SK-N-MC (cell line): ENCODE results near the gene RAD23B.

Experiments
- DNase-seq: peaks from one replicate; pipeline ENCODE4 v3.0.0-alpha.2; 2011; ENCODE audit warnings: low read depth, low spot score
- H3K27ac ChIP-seq: fragments of 200-600 bp; sonication (generic); 2 replicates; pipeline ENCODE4 v1.5.1; 2016; ENCODE audit warnings: mixed run types
- H3K36me3 ChIP-seq: fragments of 200-600 bp; sonication (generic); 2 replicates; pipeline ENCODE4 v1.6.1; 2017; ENCODE audit warnings: antibody characterized with exemption, low read length, mixed read lengths; ENCODE audit not compliant: insufficient read depth
- H3K4me3 ChIP-seq: fragments of 200-600 bp; sonication (generic); 2 replicates; pipeline ENCODE4 v1.5.1; 2016
- H3K9ac ChIP-seq: fragments of 200-600 bp; sonication (generic); 2 replicates; pipeline ENCODE4 v1.8.0; 2017; ENCODE audit warnings: mixed run types, mixed read lengths; ENCODE audit not compliant: insufficient read length
- H3K9me3 ChIP-seq: fragments of 200-600 bp; sonication (generic); 2 replicates; pipeline ENCODE4 v1.6.1; 2017; ENCODE audit warnings: low read depth, mild to moderate bottlenecking, antibody characterized with exemption, low read length, moderate library complexity, mixed read lengths
- EZH2 ChIP-seq: fragments of 200-600 bp; sonication (generic); IDR thresholded peaks from one replicate; pipeline ENCODE4 v1.6.1; 2017; ENCODE audit warnings: antibody characterized with exemption
- FOXP2 ChIP-seq: optimal IDR thresholded peaks from 2 replicates; pipeline ENCODE3; 2011; ENCODE audit warnings: mild to moderate bottlenecking, moderate library complexity; ENCODE audit not compliant: insufficient read depth; ENCODE audit errors: extremely low read length, control extremely low read depth
- POLR2AphosphoS5 ChIP-seq: IDR thresholded peaks from 2 replicates; pipeline ENCODE4 v1.6.1; 2012; ENCODE audit warnings: mild to moderate bottlenecking, low read depth, low read length, borderline replicate concordance

RAD23B gene

DNA sequence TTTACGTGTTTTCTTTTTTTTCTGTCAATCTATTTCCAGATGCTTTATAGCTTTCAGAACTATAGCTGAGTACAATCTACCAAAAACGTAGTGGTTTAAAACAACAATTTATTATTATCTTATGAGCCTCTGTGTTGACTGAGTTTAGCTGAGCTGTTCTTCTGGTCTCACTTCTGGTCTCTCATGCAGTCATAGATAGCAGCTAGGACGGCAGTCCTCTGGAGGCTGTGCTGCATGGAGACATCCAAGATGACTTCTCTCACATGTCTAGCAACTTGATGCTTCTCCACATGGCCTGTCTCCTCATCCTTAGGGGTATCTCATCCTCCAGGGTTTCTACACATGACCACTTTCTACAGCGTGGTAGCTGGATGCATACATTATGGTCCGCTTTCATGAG lies 22.0 kb upstream of the RAD23B start:
- Histone ChIP-seq H3K36me3 (no peaks in the 10 kb centered on the region), H3K9ac (no peak overlapping the region), H3K27ac (no peak overlapping the region), H3K9me3 (no peaks in the 10 kb centered on the region), H3K4me3 (no peak overlapping the region)
- DNase-seq: no peak
- no peak for TF ChIP-seq EZH2
- TF ChIP-seq POLR2AphosphoS5: no peak
- no peak for TF ChIP-seq FOXP2

DNA sequence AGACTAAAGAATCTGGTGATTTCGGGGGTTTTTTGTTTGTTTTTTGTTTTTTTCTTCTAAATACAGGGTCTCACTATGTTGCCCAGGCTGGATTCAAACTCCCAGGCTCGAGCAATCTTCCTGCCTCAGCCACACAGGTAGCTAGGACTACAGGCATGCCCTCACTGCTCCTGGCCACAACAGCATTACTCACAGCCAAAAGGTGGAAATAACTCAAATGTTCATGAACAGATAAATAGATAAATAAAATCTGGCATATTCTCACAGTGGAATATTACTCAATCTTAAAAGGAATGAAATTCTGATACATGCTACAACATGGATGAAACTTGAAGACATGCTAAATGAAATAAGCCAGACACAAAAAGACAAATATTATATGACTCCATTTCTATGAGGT lies 19.8 kb upstream of the RAD23B start:
- TF ChIP-seq EZH2 (no peak), POLR2AphosphoS5 (no peak), FOXP2 (no peak)
- H3K4me3 ChIP-seq: no peak overlapping the region
- no peak for DNase-seq
- no peaks in the 10 kb centered on the region for H3K9me3 ChIP-seq
- no peak overlapping the region for H3K27ac ChIP-seq
- H3K9ac ChIP-seq: no peak overlapping the region
- no peaks in the 10 kb centered on the region for H3K36me3 ChIP-seq

DNA sequence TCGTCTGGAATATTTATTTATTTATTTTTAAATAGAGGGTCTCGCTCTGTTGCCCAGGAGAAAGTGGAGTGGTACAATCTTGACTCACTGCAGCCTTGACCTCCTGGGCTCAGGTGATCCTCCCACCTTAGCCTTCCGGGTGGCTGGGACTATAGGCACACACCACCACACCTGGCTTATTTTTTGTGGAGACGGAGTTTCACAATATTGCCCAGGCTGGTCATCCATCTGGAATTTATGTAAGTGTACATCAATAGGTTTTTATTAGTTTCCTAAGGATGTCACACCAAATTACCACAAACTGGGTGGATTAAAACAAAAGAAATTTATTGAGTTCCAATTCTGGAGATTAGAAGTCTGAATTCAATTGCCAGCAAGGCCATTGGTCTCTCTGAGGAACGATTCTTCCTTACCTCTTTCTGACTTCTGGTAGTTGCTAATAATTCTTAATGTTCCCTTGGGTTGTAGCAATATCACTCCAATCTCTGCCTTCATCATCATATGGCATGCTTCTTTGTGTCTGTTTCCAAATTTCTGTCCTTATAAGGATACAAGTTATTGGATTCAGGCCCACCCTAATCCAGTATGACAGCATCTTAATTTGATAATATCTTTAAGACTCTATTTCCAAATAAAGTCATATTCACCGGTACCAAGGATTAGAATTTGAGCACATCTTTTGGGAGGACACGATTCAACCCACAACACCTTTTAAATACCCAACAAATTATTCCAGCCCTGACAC lies 16.3 kb upstream of the RAD23B start:
- no peaks in the 10 kb centered on the region for H3K9me3 ChIP-seq
- DNase-seq: no peak
- no peak overlapping the region for H3K4me3 ChIP-seq
- TF ChIP-seq POLR2AphosphoS5 (no peak), EZH2 (no peak), FOXP2 (no peak)
- no peaks in the 10 kb centered on the region for H3K36me3 ChIP-seq
- no peak overlapping the region for H3K9ac ChIP-seq
- no peak overlapping the region for H3K27ac ChIP-seq

DNA sequence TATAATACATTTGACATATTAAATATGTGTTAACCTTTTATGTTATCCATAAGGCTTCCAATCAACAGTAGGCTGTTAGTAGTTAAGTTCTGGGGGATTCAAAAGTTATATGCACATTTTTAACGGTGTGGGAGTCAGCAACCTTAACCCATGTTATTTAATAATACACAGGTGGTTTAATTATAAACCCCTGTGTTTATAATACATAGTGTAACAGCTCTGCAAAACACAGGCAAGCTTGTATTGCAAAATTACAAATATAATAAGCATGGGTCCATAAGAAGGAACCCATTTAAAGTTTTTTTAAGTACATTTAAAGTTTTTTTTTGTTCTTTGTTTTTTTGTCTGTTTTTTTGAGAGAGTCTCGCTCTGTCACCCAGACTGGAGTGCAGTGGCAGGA lies 14.5 kb upstream of the RAD23B start:
- TF ChIP-seq POLR2AphosphoS5 (no peak), FOXP2 (no peak), EZH2 (no peak)
- H3K9me3 ChIP-seq: no peaks in the 10 kb centered on the region
- no peak for DNase-seq
- no peak overlapping the region for H3K27ac ChIP-seq
- no peaks in the 10 kb centered on the region for H3K36me3 ChIP-seq
- H3K4me3 ChIP-seq: no peak overlapping the region
- no peak overlapping the region for H3K9ac ChIP-seq

DNA sequence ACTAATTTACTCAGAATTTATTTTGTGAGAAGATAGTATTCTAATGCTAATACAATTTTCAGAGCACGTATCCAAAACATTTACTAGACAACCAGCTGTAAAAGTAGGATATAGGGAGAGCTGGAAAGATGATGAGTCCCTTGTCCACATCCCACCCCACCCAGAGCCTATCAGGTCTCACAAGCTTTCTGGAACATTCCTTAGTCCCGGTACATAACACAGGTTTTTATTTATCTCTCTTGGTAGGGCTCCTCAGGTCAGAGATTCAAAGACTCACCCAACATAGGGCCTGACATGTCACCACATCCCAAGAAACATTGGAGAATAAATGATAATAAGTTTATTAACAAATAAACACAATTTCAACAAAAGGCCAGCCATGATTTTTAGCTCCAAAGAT lies 13.8 kb upstream of the RAD23B start:
- Histone ChIP-seq H3K36me3 (no peaks in the 10 kb centered on the region), H3K4me3 (no peak overlapping the region), H3K27ac (0 out of 2 replicates have a peak overlapping the region, but pooled peaks have one; percentile 22), H3K9ac (no peak overlapping the region), H3K9me3 (no peaks in the 10 kb centered on the region)
- TF ChIP-seq POLR2AphosphoS5: no peak
- no peak for TF ChIP-seq FOXP2
- DNase-seq: no peak

DNA sequence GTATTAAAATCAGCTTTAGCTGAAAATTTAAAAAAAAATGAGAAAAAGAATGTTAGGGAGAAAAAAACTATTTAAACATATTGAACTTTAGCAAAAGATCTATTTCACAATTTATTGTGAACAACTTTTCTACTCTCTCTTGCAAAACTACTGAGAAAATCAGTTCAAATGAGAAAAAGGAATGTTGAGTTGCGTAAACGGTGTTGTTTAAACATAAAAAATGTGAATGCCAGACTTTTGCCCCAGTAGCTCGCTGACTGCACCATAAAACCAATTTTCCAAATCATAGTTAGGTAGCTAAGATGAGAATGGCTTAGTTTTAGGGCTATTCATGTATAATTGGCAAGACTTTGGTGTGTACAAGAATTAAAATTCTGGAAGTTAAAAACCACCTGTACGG lies 13.4 kb upstream of the RAD23B start:
- no peak for DNase-seq

DNA sequence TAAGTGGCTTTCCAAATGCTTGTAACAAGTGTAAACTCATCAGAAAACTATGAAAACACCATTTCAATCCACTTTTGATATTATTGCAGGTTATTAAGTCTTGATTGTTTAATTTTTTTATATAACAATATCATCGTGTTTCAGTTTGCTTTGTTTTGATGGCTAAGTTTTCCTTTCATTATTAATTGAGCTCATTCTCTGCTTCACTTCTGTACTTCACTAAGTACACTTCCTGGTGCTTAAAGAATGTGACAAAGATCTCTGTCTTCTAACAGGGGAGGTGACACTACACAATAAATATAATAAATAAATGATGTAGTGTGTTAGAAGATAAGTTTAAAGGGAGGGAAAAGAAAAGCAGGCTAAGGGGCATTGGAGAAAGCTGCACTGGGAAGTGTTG lies 13.0 kb upstream of the RAD23B start:
- H3K9ac ChIP-seq: no peak overlapping the region
- H3K36me3 ChIP-seq: no peaks in the 10 kb centered on the region
- no peak for DNase-seq
- no peaks in the 10 kb centered on the region for H3K9me3 ChIP-seq
- no peak for TF ChIP-seq EZH2
- TF ChIP-seq FOXP2: no peak
- TF ChIP-seq POLR2AphosphoS5: no peak
- 0 out of 2 replicates have a peak overlapping the region, but pooled peaks have one; percentile 3 for H3K4me3 ChIP-seq
- H3K27ac ChIP-seq: peak overlapping the region; percentile 22; the same call in 1 of the 2 replicates

More for the DNA sequence above, 13.4 kb upstream of the RAD23B start:
- TF ChIP-seq POLR2AphosphoS5 (no peak), EZH2 (no peak), FOXP2 (no peak)
- Histone ChIP-seq H3K9me3 (no peaks in the 10 kb centered on the region), H3K27ac (peak overlapping the region; percentile 22; the same call in 1 of the 2 replicates), H3K36me3 (no peaks in the 10 kb centered on the region), H3K4me3 (0 out of 2 replicates have a peak overlapping the region, but pooled peaks have one; percentile 3), H3K9ac (no peak overlapping the region)

DNA sequence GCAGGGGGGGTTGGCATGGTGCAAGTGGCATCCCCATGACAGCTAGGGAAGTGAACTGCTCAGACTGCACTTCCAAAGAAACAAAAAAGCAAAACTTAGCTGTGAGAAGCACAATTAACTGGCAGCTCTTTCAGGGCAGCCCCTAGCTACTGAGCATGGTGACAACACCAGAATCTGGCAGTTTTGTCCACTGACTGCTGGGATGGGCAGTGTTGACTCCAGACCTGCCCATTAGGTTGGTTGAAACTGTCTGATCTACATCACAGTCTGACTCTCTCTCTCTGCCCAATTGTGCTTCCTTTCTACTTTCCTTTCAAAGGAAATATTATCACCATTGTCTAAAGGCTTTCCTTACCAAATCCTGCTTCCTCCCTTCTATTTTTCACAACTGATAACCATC lies 12.5 kb upstream of the RAD23B start:
- Histone ChIP-seq H3K27ac (no peak overlapping the region), H3K36me3 (no peaks in the 10 kb centered on the region), H3K9ac (no peak overlapping the region), H3K4me3 (no peak overlapping the region), H3K9me3 (no peaks in the 10 kb centered on the region)
- TF ChIP-seq FOXP2 (no peak), EZH2 (no peak), POLR2AphosphoS5 (no peak)
- DNase-seq: no peak

DNA sequence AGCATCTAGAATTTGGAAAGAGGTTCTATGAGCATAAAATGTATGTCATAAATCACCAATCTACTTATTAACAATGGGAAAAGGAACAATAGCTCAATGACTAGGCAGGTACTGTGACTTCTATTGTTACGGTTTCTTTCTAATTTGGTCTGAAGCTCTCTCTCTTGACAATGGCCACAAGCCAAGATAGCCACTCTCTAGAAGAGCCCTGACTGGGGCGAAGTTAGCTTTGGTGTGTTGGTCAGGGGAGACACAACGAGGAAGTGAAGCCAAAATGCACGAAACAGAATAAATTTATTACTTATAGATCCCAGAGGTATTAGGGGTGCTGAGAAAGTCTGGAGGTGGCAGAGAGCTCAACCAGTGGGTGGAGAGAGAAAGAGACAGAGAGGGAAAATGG lies 9.4 kb upstream of the RAD23B start:
- H3K9ac ChIP-seq: no peak overlapping the region
- no peak overlapping the region for H3K4me3 ChIP-seq
- H3K27ac ChIP-seq: no peak overlapping the region
- H3K9me3 ChIP-seq: no peaks in the 10 kb centered on the region
- DNase-seq: no peak
- TF ChIP-seq POLR2AphosphoS5: no peak
- TF ChIP-seq FOXP2: no peak
- no peak for TF ChIP-seq EZH2
- no peaks in the 10 kb centered on the region for H3K36me3 ChIP-seq
